IMR-90 (cell line): ENCODE data around the gene NKD1. TPM values are rescaled to one million over a fixed set of nuclear protein-coding genes. Genes with fewer than 3 reads are reported as not detected.

Experiments used
- ATAC-seq: fragments of 200-7000 bp; cut with Tn5 transposase; 2 replicates; pipeline ENCODE4 v1.9.1; 2020; ENCODE audit warnings: low read depth, mild to moderate bottlenecking, moderate library complexity
- BruUV-seq: library from RNA; stranded (reverse); fragments of 400-500 nt; replicated peaks from 2 replicates; lab custom pipeline; 2021; lab: Mats Ljungman, UMichigan
- CTCF ChIA-PET: fragments of 300-600 bp; formaldehyde crosslinking; extraction: SDS; loops from one replicate; lab custom pipeline; 2021; ENCODE audit warnings: antibody characterized with exemption; lab: Yijun Ruan, JAX
- POLR2A ChIA-PET: fragments of 300-600 bp; sonication (Branson Sonifier 250); formaldehyde crosslinking; loops from one replicate; lab custom pipeline; 2022; ENCODE audit warnings: antibody characterized with exemption; ENCODE audit not compliant: unreplicated experiment; lab: Charles Lee
- DNase-seq: peaks from one replicate; pipeline ENCODE4 v3.0.0; 2013
- H2AFZ ChIP-seq: replicated peaks from 2 replicates; pipeline ENCODE3; 2013; ENCODE audit warnings: low read length, mild to moderate bottlenecking; ENCODE audit not compliant: poor library complexity
- H2AK5ac ChIP-seq: 2 replicates; pipeline ENCODE4 v1.6.1; 2013; ENCODE audit warnings: low read depth, low read length, inconsistent platforms
- H2AK9ac ChIP-seq: replicated peaks from 2 replicates; pipeline ENCODE3; 2013; ENCODE audit warnings: mild to moderate bottlenecking, low read depth, low read length, moderate library complexity; ENCODE audit not compliant: poor library complexity
- H2BK120ac ChIP-seq: 2 replicates; pipeline ENCODE4 v1.6.1; 2013; ENCODE audit warnings: low read depth, low read length, inconsistent platforms
- H2BK15ac ChIP-seq: 3 replicates; pipeline ENCODE4 v1.6.1; 2013; ENCODE audit warnings: low read depth, low read length, inconsistent platforms
- H2BK20ac ChIP-seq: 2 replicates; pipeline ENCODE4 v1.6.1; 2013; ENCODE audit warnings: low read depth, mild to moderate bottlenecking, inconsistent platforms, low read length, moderate library complexity
- H2BK5ac ChIP-seq: 2 replicates; pipeline ENCODE4 v1.6.1; 2013; ENCODE audit warnings: mild to moderate bottlenecking, low read depth, low read length, inconsistent platforms; ENCODE audit not compliant: poor library complexity, severe bottlenecking
- H3K14ac ChIP-seq: replicated peaks from 2 replicates; pipeline ENCODE4 v1.6.1; 2013; ENCODE audit warnings: low read depth, low read length, inconsistent platforms
- H3K18ac ChIP-seq: 2 replicates; pipeline ENCODE4 v1.6.1; 2013; ENCODE audit warnings: low read depth, low read length, control low read depth
- H3K23ac ChIP-seq: 2 replicates; pipeline ENCODE4 v1.6.1; 2013; ENCODE audit warnings: low read depth, low read length, inconsistent platforms
- H3K27ac ChIP-seq: 2 replicates; pipeline ENCODE4 v1.5.1; 2013; ENCODE audit warnings: mild to moderate bottlenecking, control low read depth, low read length; ENCODE audit not compliant: insufficient read depth
- H3K27me3 ChIP-seq: 2 replicates; pipeline ENCODE4 v1.6.1; 2013; ENCODE audit warnings: low read length; ENCODE audit not compliant: control insufficient read depth, insufficient read depth
- H3K36me3 ChIP-seq: 2 replicates; pipeline ENCODE4 v1.6.1; 2013; ENCODE audit warnings: low read length, mixed read lengths; ENCODE audit not compliant: control insufficient read depth, insufficient read depth
- H3K4ac ChIP-seq: 2 replicates; pipeline ENCODE4 v1.6.1; 2013; ENCODE audit warnings: low read depth, low read length, inconsistent platforms
- H3K4me1 ChIP-seq: 2 replicates; pipeline ENCODE4 v1.6.1; 2013; ENCODE audit warnings: low read length, mixed read lengths; ENCODE audit not compliant: control insufficient read depth, insufficient read depth
- H3K4me2 ChIP-seq: 2 replicates; pipeline ENCODE4 v1.6.1; 2013; ENCODE audit warnings: low read depth, mild to moderate bottlenecking, control low read depth, low read length, moderate library complexity
- H3K4me3 ChIP-seq: 2 replicates; pipeline ENCODE4 v1.5.1; 2013; ENCODE audit warnings: low read depth, mild to moderate bottlenecking, control low read depth, low read length, moderate library complexity; ENCODE audit not compliant: insufficient read depth
- H3K56ac ChIP-seq: 2 replicates; pipeline ENCODE4 v1.6.1; 2013; ENCODE audit warnings: low read length, inconsistent platforms; ENCODE audit not compliant: insufficient read depth; ENCODE audit errors: extremely low read depth
- H3K79me1 ChIP-seq, 2 experiments: 2 replicates each; pipeline ENCODE4 v1.6.1; 2013; ENCODE audit warnings: low read length in 2 of 2, inconsistent platforms in 1 of 2, low read depth in 1 of 2
- H3K9ac ChIP-seq: 2 replicates; pipeline ENCODE4 v1.6.1; 2013; ENCODE audit warnings: low read depth, low read length, control low read depth
- H3K9me1 ChIP-seq: 2 replicates; pipeline ENCODE4 v1.6.1; 2013; ENCODE audit warnings: low read length, inconsistent platforms; ENCODE audit not compliant: insufficient read depth
- H3K9me3 ChIP-seq: 2 replicates; pipeline ENCODE4 v1.6.1; 2013; ENCODE audit warnings: low read length; ENCODE audit not compliant: control insufficient read depth, insufficient read depth
- H4K20me1 ChIP-seq: 2 replicates; pipeline ENCODE4 v1.6.1; 2013; ENCODE audit warnings: low read length, inconsistent platforms; ENCODE audit not compliant: insufficient read depth
- H4K5ac ChIP-seq: 2 replicates; pipeline ENCODE4 v1.6.1; 2013; ENCODE audit warnings: mild to moderate bottlenecking, low read depth, low read length, control low read depth
- H4K8ac ChIP-seq, 2 experiments: 2 replicates each; pipeline ENCODE4 v1.6.1; 2013; ENCODE audit warnings: low read depth in 2 of 2, low read length in 2 of 2, control low read depth in 1 of 2, inconsistent platforms in 1 of 2
- H4K91ac ChIP-seq: 2 replicates; pipeline ENCODE4 v1.6.1; 2013; ENCODE audit warnings: low read depth, low read length, inconsistent platforms; ENCODE audit not compliant: insufficient read depth
- BHLHE40 ChIP-seq: fragments of 150-350 bp; IDR thresholded peaks from 2 replicates; pipeline ENCODE4 v1.6.1; 2016; ENCODE audit warnings: mild to moderate bottlenecking, low read depth, low read length
- CTCF ChIP-seq: conservative IDR thresholded peaks from 2 replicates; pipeline ENCODE4 v1.5.1; 2012; ENCODE audit warnings: mild to moderate bottlenecking, low read depth, low read length, improper control_type of control experiment
- MAFK ChIP-seq: IDR thresholded peaks from 2 replicates; pipeline ENCODE4 v1.6.1; 2012; ENCODE audit warnings: low read depth, low read length, improper control_type of control experiment
- MXI1 ChIP-seq: IDR thresholded peaks from 2 replicates; pipeline ENCODE4 v1.6.1; 2012; ENCODE audit warnings: low read depth, mild to moderate bottlenecking, low read length, moderate library complexity, borderline replicate concordance
- WGBS, 2 experiments: methylation state at CpG; one replicate each; pipeline versions ENCODE4 v1.1.5 to v1.1.7; 2013; ENCODE audit warnings: missing lambda C conversion rate in 2 of 2; ENCODE audit not compliant: insufficient read length in 1 of 2; ENCODE audit errors: extremely low coverage in 2 of 2; 5-methylcytosine and 5-hydroxymethylcytosine counted together
- dilution Hi-C: fragments of 300-500 bp; cut with HindIII; formaldehyde crosslinking; loops from one replicate; pipeline ENCODE4 v1.14.3; 2018; ENCODE audit warnings: low sequenced_read_pairs; ENCODE audit not compliant: unreplicated experiment
- in situ Hi-C: fragments of 300-500 bp; cut with MboI; formaldehyde crosslinking; loops from 3 replicates; pipeline ENCODE4 v1.14.3; 2019; ENCODE audit warnings: low sequenced_read_pairs, inconsistent platforms, mixed read lengths
- intact Hi-C: fragments of 100-400 bp; cut with micrococcal nuclease; formaldehyde crosslinking; loops from 2 replicates; pipeline ENCODE4 v1.10.0; 2022
- polyA plus RNA-seq, 3 experiments: library from polyadenylated mRNA; depleted of rRNA; stranded (reverse); fragments of >200 nt; gene quantifications; 2 replicates each; pipeline ENCODE4 v1.2.3, GENCODE V29; 2012; ENCODE audit warnings: low replicate concordance in 1 of 3
- total RNA-seq: library from RNA; depleted of rRNA; stranded (reverse); fragments of >200 nt; gene quantifications from 2 replicates; pipeline ENCODE4 v1.2.3, GENCODE V29; 2012
- TF ChIP-seq, protein P1 (sequence below): fragments of 150-350 bp; IDR thresholded peaks from 2 replicates; pipeline ENCODE4 v1.6.1; 2016; ENCODE audit warnings: low read depth, mild to moderate bottlenecking, low read length, moderate library complexity, borderline replicate concordance
- TF ChIP-seq, protein P2 (sequence below): fragments of 150-350 bp; IDR thresholded peaks from 2 replicates; pipeline ENCODE4 v1.6.1; 2017; ENCODE audit warnings: mild to moderate bottlenecking, antibody characterized with exemption, low read length, low read depth

The NKD1 gene
- total and polyA plus RNA-seq, 2 of the 4 experiments (the other 2 are of a cell fraction): not detected

GRCh38 chr16:50684823-50685461 is 136.7 kb downstream of the NKD1 start:
- H4K20me1 ChIP-seq: no peaks in the 10 kb centered on the region
- H2BK15ac ChIP-seq: no peak overlapping the region
- no peak overlapping the region for H2BK5ac ChIP-seq
- no peaks in the 10 kb centered on the region for H3K9me1 ChIP-seq
- H3K14ac ChIP-seq: no peak overlapping the region
- H3K23ac ChIP-seq: no peak overlapping the region
- H3K18ac ChIP-seq: no peak overlapping the region
- no peaks in the 10 kb centered on the region for H3K36me3 ChIP-seq
- intact Hi-C loops: no loop called here
- dilution Hi-C loops: no loop called here
- H2BK120ac ChIP-seq: no peak overlapping the region
- no peak overlapping the region for H4K5ac ChIP-seq
- no peak overlapping the region for H2AK5ac ChIP-seq
- H3K27ac ChIP-seq: no peak overlapping the region
- no peak overlapping the region for H3K4ac ChIP-seq
- H4K91ac ChIP-seq: no peak overlapping the region
- CTCF ChIA-PET: no interaction called here
- H2AFZ ChIP-seq: no peak overlapping the region
- BruUV-seq: no TSS peak
- TF ChIP-seq CTCF (no peak), MAFK (no peak), MXI1 (no peak), BHLHE40 (no peak)
- TF ChIP-seq, protein P1, sequence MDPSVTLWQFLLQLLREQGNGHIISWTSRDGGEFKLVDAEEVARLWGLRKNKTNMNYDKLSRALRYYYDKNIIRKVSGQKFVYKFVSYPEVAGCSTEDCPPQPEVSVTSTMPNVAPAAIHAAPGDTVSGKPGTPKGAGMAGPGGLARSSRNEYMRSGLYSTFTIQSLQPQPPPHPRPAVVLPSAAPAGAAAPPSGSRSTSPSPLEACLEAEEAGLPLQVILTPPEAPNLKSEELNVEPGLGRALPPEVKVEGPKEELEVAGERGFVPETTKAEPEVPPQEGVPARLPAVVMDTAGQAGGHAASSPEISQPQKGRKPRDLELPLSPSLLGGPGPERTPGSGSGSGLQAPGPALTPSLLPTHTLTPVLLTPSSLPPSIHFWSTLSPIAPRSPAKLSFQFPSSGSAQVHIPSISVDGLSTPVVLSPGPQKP: no peak
- TF ChIP-seq, protein P2, sequence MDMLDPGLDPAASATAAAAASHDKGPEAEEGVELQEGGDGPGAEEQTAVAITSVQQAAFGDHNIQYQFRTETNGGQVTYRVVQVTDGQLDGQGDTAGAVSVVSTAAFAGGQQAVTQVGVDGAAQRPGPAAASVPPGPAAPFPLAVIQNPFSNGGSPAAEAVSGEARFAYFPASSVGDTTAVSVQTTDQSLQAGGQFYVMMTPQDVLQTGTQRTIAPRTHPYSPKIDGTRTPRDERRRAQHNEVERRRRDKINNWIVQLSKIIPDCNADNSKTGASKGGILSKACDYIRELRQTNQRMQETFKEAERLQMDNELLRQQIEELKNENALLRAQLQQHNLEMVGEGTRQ: no peak
- H3K4me1 ChIP-seq: no peaks in the 10 kb centered on the region
- no peak overlapping the region for H4K8ac ChIP-seq
- peaks cover 8% of the 10 kb centered on the region for H3K27me3 ChIP-seq
- POLR2A ChIA-PET: no interaction called here
- H3K4me2 ChIP-seq: no peak overlapping the region
- 56% methylated on average over 11 of the region's 11 CpGs; no CpG with 5 or more reads in 1 of the 2 experiments for WGBS, 2 experiments
- H3K9me3 ChIP-seq: no peaks in the 10 kb centered on the region
- no peak for ATAC-seq
- H2BK20ac ChIP-seq: no peak overlapping the region
- DNase-seq: no peak
- no peak overlapping the region for H2AK9ac ChIP-seq
- no peak overlapping the region for H3K9ac ChIP-seq
- no peaks in the 10 kb centered on the region for H3K79me1 ChIP-seq
- in situ Hi-C loops: loop anchor here (10.0 kb wide), 1 partner anchor 120 kb away; no protein-coding TSS in a partner anchor
- H3K56ac ChIP-seq: no peak overlapping the region
- H3K4me3 ChIP-seq: no peak overlapping the region
